GM12878 (cell line): ENCODE results near the gene ZMYM1. TPM values are rescaled to one million over a fixed set of nuclear protein-coding genes. Genes with fewer than 3 reads are reported as not detected.

Experiments used
- BACH1 ChIP-seq: fragments of 450-650 bp; IDR thresholded peaks from 2 replicates; pipeline ENCODE4 v1.6.1; 2017; ENCODE audit warnings: mild to moderate bottlenecking, borderline replicate concordance
- HCFC1 ChIP-seq: fragments of 150-350 bp; IDR thresholded peaks from 2 replicates; pipeline ENCODE4 v1.6.1; 2014; ENCODE audit warnings: low read length
- NBN ChIP-seq: fragments of 450-650 bp; IDR thresholded peaks from 2 replicates; pipeline ENCODE4 v1.6.1; 2016
- NFIC ChIP-seq: IDR thresholded peaks from 2 replicates; pipeline ENCODE4 v1.6.1; 2012; ENCODE audit warnings: low read depth, mild to moderate bottlenecking, inconsistent platforms, low read length, moderate library complexity
- POLR2A ChIP-seq: IDR thresholded peaks from 2 replicates; pipeline ENCODE4 v1.6.1; 2011; ENCODE audit warnings: low read depth, mild to moderate bottlenecking, low read length
- RB1 ChIP-seq: fragments of 450-650 bp; formaldehyde crosslinking; IDR thresholded peaks from 2 replicates; pipeline ENCODE4 v1.6.1; 2017; ENCODE audit warnings: mild to moderate bottlenecking, borderline replicate concordance
- SMARCA5 ChIP-seq: fragments of 450-650 bp; IDR thresholded peaks from 2 replicates; pipeline ENCODE4 v1.6.1; 2017; ENCODE audit warnings: mild to moderate bottlenecking
- SP1 ChIP-seq: IDR thresholded peaks from one replicate; pipeline ENCODE4 v1.6.1; 2011; ENCODE audit warnings: low read depth, low read length
- polyA plus RNA-seq, 11 experiments: library from polyadenylated mRNA; depleted of rRNA in 4 of 11; unstranded in 6 of 11; stranded (reverse) in 5 of 11; fragments of >200 nt; fragmentation: Nextera tagmentation in 4 of 11; fragmentation: Illumina TruSeq in 1 of 11; extraction: Ambion mirVana in 4 of 11; extraction: Trizol in 1 of 11; gene quantifications; 1 replicate in 1 of 11; 2 replicates in 10 of 11; pipeline versions ENCODE4 v1.2.1 to v1.2.3, GENCODE V29; 2011 to 2016; ENCODE audit warnings: inconsistent platforms in 2 of 11, missing spikeins in 2 of 11, low read depth in 1 of 11
- total RNA-seq, 4 experiments: library from RNA; depleted of rRNA in 3 of 4; stranded (reverse); fragments of >200 nt in 3 of 4; fragmentation: Illumina TruSeq in 1 of 4; extraction: Trizol in 1 of 4; gene quantifications; 2 replicates each; pipeline versions ENCODE4 v1.2.1 to v1.2.3, GENCODE V29; 2013 to 2021
- TF ChIP-seq, protein P1 (sequence below): fragments of 450-650 bp; IDR thresholded peaks from 2 replicates; pipeline ENCODE4 v1.6.1; 2018; ENCODE audit warnings: borderline replicate concordance, mild to moderate bottlenecking; ENCODE audit not compliant: partially characterized antibody
- TF ChIP-seq, protein P2 (sequence below): IDR thresholded peaks from 2 replicates; pipeline ENCODE4 v1.6.1; 2011; ENCODE audit warnings: low read depth, mild to moderate bottlenecking, low read length, moderate library complexity, borderline replicate concordance; ENCODE audit errors: extremely low read depth
- TF ChIP-seq, protein P3 (sequence below): fragments of 450-650 bp; IDR thresholded peaks from 2 replicates; pipeline ENCODE4 v1.6.1; 2017; ENCODE audit warnings: antibody characterized with exemption, mild to moderate bottlenecking, moderate library complexity

The ZMYM1 gene
- total and polyA plus RNA-seq, 10 of the 15 experiments (the other 5 are each of a cell fraction or from before 2014, with no cell fraction given), result 0.45 to 5.2 (median 1.4) TPM

DNA sequence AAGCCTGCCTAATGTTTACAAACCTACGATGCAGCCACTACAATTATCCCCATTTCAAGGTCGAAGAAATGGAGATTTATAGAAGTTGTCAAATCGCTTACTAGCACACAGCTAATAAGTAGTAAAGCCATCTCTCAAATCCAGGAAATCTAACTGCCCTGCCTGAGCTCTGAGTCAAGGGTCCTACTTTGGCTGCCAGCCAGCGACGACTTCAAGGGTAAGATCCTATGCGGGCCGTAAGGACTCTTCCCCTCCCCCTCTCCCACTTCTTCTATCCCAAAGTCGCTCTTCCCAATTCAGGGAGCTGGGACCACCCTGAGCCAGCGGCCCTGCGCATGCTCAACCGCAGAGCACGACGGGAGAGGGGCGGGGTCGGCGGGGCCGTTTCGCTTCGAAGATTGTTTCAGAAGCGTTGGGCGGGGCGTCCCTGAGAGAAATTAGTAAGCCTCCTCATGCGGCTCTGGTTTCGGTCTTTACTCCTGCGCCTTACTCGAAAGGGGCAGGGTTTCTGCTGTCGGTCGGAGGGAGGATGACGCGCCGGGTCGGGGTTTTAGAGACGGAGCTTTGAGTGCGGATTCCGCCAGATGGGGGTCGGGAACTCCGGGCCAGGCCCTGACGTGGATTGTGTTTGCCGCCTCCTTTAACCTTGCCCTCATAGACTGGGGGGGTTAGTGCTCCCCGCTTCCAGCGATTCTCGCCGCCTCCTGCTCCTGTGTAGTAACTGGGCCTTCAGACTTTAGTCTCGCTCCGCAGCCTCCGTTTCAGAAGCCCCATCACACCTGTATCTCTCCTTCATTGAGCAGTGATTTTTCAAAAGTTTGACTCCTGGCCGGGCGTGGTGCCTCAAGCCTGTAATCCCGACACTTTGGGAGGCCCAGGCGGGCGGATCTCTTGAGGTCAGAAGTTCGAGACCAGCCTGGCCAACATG, at the start of gene ZMYM1 (continued):
- TF ChIP-seq RB1 (peak; percentile 64; the same call in 1 of the 2 replicates), BACH1 (peak; percentile 27; the same call in 1 of the 2 replicates), SP1 (peak; percentile 41), NBN (peak; percentile 74), POLR2A (peak; percentile 73), NFIC (no peak), SMARCA5 (peak; percentile 91), HCFC1 (0 out of 2 replicates have a peak, but pooled peaks have one; percentile 17)
- TF ChIP-seq, protein P1, sequence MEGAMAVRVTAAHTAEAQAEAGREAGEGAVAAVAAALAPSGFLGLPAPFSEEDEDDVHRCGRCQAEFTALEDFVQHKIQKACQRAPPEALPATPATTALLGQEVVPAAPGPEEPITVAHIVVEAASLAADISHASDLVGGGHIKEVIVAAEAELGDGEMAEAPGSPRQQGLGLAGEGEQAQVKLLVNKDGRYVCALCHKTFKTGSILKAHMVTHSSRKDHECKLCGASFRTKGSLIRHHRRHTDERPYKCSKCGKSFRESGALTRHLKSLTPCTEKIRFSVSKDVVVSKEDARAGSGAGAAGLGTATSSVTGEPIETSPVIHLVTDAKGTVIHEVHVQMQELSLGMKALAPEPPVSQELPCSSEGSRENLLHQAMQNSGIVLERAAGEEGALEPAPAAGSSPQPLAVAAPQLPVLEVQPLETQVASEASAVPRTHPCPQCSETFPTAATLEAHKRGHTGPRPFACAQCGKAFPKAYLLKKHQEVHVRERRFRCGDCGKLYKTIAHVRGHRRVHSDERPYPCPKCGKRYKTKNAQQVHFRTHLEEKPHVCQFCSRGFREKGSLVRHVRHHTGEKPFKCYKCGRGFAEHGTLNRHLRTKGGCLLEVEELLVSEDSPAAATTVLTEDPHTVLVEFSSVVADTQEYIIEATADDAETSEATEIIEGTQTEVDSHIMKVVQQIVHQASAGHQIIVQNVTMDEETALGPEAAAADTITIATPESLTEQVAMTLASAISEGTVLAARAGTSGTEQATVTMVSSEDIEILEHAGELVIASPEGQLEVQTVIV, result no peak
- TF ChIP-seq, protein P2, sequence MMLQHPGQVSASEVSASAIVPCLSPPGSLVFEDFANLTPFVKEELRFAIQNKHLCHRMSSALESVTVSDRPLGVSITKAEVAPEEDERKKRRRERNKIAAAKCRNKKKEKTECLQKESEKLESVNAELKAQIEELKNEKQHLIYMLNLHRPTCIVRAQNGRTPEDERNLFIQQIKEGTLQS, result peak; percentile 48; the same call in 1 of the 2 replicates
- TF ChIP-seq, protein P3, sequence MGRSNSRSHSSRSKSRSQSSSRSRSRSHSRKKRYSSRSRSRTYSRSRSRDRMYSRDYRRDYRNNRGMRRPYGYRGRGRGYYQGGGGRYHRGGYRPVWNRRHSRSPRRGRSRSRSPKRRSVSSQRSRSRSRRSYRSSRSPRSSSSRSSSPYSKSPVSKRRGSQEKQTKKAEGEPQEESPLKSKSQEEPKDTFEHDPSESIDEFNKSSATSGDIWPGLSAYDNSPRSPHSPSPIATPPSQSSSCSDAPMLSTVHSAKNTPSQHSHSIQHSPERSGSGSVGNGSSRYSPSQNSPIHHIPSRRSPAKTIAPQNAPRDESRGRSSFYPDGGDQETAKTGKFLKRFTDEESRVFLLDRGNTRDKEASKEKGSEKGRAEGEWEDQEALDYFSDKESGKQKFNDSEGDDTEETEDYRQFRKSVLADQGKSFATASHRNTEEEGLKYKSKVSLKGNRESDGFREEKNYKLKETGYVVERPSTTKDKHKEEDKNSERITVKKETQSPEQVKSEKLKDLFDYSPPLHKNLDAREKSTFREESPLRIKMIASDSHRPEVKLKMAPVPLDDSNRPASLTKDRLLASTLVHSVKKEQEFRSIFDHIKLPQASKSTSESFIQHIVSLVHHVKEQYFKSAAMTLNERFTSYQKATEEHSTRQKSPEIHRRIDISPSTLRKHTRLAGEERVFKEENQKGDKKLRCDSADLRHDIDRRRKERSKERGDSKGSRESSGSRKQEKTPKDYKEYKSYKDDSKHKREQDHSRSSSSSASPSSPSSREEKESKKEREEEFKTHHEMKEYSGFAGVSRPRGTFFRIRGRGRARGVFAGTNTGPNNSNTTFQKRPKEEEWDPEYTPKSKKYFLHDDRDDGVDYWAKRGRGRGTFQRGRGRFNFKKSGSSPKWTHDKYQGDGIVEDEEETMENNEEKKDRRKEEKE, result no peak
- TF ChIP-seq, all 136 proteins: peak for 45
